SW 1271 (cell line): ENCODE results near the gene DNAH11.

Experiments used
- DNase-seq, 2 experiments: peaks; one replicate each; lab custom pipeline; 2025; lab: John Stamatoyannopoulos, UW

Gene DNAH11

DNA sequence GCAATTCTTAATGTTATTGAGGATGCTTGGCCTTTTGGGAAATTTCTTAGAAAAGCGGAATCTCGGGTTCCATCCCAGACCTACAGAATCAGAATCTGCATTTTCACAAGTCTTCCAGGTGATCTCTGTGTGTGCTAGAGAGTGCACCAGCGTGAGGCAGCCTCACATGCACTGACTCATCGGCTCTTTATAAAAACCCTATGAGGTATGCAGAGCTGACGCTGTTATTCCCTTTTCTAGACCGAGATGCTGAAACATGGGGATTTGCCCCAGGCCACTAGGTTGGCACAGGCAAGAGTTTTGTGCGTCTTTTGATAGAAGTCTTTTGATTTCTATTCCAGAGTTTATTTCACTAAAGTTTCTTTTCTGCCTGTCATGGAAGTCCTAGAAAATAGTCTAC is 341.7 kb downstream of the DNAH11 start:
- DNase-seq, result no peak

DNA sequence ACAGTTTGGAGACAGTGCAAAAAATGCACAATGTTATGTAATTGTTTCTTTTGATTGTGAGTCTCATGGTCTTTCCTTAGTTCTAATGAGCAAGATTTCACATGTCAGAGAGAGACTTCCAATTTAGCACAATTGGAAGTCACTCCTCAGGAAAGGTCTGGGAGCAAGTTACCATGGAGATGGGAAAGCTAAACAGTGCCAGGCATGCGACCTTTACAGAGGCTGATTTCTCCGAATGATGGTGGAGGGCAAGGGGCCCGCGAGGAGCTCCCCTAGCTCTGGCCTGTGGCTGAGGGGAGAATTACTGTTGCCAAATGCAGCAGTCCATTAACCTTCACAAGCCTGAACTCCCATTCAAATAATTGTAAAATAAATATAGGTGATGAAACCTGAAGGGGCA is 343.6 kb downstream of the DNAH11 start:
- no peak for DNase-seq

DNA sequence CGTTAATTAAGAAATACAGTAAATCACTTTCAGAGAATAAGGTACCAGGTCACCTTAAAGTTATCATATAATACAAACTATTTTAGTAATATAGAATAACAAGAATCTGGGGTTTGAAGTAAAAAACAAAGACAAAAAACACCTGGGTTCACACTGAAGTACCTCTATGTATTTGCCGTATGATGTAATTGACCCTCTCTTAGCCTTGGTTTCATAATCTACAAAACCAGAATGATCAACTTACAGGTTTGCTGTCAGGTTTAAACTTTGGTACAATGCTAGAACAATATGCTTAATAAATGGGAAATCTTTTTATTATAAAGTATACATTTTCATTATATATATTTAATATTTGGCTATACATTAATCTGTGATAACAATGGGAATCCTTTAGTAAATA is 344.5 kb downstream of the DNAH11 start:
- no peak for DNase-seq

- DNase-seq, result no peak
These were observed 344.9 kb downstream of the DNAH11 start for GRCh38 chr7:21887779-21888178.

DNA sequence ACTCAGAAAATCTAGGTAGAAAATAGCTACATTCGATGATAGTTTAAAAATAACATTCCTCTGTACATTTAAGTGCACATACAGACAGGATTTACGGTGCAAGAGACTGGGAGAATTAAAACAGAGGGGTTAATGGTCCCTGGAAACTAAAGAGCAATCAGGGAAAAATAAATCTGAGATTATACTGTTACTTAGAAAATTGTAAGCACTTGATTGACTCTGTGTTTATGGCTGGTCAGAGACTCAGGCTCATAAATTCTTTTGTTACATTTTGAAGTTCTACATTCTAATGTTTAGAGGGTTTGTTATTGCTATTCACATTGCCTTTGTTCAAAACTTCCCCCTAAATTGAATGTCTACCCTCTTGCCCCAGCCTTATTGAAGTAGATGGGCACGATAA is 348.5 kb downstream of the DNAH11 start:
- DNase-seq, result no peak

GRCh38 chr7:21893401-21893800 is 350.6 kb downstream of the DNAH11 start:
- no peak for DNase-seq

- no peak for DNase-seq
These were observed 355.6 kb downstream of the DNAH11 start for GRCh38 chr7:21898265-21898930.

DNA sequence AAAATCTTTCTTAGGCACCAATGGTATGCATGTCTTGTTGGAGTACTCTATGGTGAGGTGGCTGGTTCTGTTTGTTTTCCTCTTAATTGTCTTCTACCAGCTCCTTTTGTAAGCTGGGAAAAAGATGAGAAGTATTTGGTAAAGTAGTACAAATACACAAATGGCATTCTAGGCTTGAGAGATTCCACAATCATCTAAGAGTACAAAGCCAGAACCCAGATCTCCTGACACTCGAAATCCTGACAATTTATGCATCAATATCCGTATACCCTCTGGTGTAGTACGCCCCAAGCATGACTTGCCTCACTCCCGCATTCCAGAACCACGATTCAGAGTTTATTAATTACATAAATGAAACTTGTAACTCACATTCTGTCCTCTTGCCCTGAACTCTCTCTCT is 359.4 kb downstream of the DNAH11 start:
- DNase-seq, result no peak

DNA sequence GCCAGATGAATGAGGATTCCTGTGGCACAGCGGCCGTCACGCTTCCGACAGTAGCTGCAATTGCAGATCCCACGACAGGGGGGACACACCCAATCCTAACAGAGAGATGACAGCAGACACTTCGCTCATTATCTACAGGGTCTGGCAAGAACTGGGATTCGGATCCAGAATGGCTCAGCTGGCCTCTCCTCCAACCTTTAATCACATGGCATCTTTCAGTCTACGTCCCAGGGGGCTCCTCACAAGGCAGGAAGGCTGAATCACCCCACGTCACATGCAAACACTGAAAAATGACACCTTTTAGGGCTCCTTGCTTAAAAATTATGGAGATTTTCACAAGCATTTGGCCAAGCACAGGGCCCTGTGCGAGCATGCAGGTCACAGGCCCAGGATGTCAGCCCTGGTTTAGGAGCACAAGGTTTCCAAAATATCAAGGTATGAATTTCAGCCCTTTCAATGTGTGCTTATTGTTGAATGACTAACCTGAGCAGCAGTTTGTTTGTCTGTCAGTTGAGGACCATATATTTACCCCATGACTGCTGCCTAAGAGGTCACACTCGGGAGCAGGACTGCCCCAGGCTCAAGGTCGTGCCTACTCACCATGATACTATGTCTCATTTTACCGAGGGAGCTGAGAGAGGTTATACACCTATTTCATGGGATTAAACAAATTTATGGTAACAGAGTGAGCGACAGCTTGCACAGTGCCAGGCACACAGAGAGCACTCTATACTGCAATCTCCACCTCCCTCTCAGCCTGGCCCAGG is 360.4 kb downstream of the DNAH11 start:
- DNase-seq, result no peak

DNA sequence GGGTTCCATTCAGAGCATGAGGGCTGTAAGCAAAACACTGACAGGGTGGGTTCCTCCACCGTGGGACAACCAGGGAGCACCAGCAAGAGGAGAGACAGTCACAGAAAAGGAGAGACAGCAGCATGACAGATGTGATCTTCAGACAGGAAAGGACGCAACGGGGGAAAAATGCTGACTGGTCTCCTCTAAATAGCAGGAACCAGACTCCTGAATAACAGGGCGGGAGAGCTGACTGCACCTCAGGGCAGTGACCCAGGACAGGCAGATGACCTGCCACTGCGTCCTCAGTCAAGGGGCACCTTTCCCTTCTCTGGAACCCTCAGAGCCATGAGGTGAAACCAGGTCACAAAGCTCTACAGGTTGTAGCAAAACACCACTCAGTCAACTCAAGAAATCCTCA is 365.9 kb downstream of the DNAH11 start:
- DNase-seq, result no peak

GRCh38 chr7:21910253-21910652 is 367.4 kb downstream of the DNAH11 start:
- no peak for DNase-seq

DNA sequence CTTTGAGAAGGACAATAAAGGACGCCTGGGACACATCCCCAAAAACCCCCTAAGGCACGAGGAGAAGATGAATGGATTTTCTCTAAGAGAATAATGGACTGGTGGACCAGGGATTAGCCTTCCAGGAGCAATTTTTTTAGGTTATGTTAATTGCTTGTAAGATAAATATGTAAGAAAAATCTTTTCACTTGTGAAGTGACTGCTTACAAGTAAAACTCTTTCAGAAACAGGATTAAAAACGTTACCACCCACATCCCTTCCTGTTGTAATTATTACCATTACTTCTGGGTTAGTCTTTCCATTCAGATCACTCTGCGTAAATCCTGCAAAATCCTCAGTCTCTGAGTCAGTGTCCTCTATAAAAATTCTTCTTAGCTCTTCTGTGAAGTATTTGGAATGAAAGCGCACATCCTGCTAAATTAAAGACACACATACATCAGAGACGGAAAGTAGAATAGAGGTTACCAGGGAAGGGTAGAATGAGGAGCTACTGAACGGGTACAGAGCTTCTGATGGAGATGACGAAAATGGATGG is 368.6 kb downstream of the DNAH11 start:
- no peak for DNase-seq

- DNase-seq, result no peak
These were observed 369.5 kb downstream of the DNAH11 start for GRCh38 chr7:21912305-21912704.

- DNase-seq, result no peak
These were observed 370.3 kb downstream of the DNAH11 start for GRCh38 chr7:21912931-21913780.

- no peak for DNase-seq
These were observed 371.8 kb downstream of the DNAH11 start for GRCh38 chr7:21914671-21915070.

- no peak for DNase-seq
These were observed 372.3 kb downstream of the DNAH11 start for GRCh38 chr7:21915140-21915539.

DNA sequence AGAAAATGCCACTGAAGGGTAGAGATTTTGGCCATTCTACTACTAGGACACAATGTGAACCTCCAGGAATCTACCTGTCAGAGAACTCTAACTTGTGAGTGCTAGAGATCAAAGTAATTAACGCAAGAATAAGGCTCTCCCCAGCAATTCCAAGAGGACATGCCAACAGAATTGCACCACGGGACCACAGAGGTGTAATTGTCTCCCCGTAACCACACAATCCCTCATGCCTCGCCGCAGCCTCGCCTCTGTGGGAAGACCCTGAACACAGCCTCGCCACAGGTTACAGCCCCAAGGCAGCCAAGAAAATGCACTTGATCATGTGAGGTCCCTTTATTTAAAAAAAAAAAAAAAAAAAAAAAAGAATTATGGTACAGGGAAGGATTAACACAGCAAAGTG is 373.3 kb downstream of the DNAH11 start:
- DNase-seq, result no peak

GRCh38 chr7:21916629-21917028 is 373.8 kb downstream of the DNAH11 start:
- no peak for DNase-seq

DNA sequence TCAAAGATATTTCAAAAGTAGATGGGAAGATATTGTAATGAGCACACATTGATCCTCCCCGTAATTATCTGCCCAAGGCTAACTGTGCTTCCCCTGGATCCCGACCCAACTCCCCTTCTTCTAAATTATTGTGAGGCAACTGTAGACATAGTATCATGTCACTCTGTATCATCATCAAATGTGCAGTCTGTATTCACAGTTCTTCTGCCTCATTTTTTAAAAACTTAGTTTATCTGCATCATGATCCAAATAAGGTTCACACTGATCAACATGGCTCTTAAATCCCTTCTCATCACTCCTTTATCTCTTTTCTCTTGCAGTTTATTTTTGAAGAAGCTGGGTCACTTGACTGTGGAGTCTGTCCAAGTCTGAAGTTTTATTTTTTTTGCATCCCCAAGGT is 375.4 kb downstream of the DNAH11 start:
- DNase-seq, result no peak

GRCh38 chr7:21920936-21921335 is 378.1 kb downstream of the DNAH11 start:
- DNase-seq, result no peak

GRCh38 chr7:21922605-21923004 is 379.8 kb downstream of the DNAH11 start:
- DNase-seq, result no peak

GRCh38 chr7:21923658-21924057 is 380.8 kb downstream of the DNAH11 start:
- DNase-seq, result no peak

DNA sequence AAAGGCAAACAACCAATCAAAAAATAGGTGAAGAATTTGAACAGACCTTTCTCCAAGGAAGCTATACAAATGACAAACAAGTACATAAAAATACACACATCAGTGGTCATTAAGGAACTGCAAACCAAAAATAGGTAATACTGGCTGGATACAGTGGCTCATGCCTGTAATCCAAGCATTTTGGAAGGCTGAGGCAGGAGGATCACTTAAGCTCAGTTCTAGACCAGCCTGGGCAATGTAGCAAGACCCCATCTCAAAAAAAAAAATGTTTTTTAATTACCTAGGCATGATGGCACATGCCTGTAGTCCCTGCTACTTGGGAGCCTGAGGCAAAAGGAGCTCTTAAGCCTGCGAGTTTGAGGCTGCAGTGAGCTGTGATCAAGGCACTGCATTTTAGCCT is 383.6 kb downstream of the DNAH11 start:
- DNase-seq, result no peak
